HG03469 (cell line): ENCODE results near the gene GRIK4.

Source experiments
- ATAC-seq: cut with Tn5 transposase; IDR thresholded peaks from one replicate; pipeline ENCODE4 v1.9.1; 2021; ENCODE audit warnings: mild to moderate bottlenecking, moderate library complexity, moderate number of reproducible peaks; ENCODE audit not compliant: unreplicated experiment

Gene GRIK4

GRCh38 chr11:120828847-120829246 lies 317.3 kb downstream of the GRIK4 start:
- ATAC-seq = no peak

- no peak for ATAC-seq
These were observed 318.6 kb downstream of the GRIK4 start for GRCh38 chr11:120830085-120830620.

GRCh38 chr11:120832481-120833238 lies 321.1 kb downstream of the GRIK4 start:
- ATAC-seq = no peak

- no peak for ATAC-seq
These were observed 323.2 kb downstream of the GRIK4 start for GRCh38 chr11:120834686-120835210.

- peak; percentile 93 for ATAC-seq
These were observed 324.2 kb downstream of the GRIK4 start for GRCh38 chr11:120835601-120836228.

- no peak for ATAC-seq
These were observed 326.1 kb downstream of the GRIK4 start for GRCh38 chr11:120837696-120838095.

GRCh38 chr11:120839201-120839600 lies 327.7 kb downstream of the GRIK4 start:
- no peak for ATAC-seq

- ATAC-seq = no peak
These were observed 328.4 kb downstream of the GRIK4 start for GRCh38 chr11:120839846-120840402.

- no peak for ATAC-seq
These were observed 329.1 kb downstream of the GRIK4 start for GRCh38 chr11:120840661-120841060.

- ATAC-seq = no peak
These were observed 329.5 kb downstream of the GRIK4 start for GRCh38 chr11:120841074-120841473.

- no peak for ATAC-seq
These were observed 330.6 kb downstream of the GRIK4 start for GRCh38 chr11:120842195-120842594.

GRCh38 chr11:120853435-120853834 lies 341.9 kb downstream of the GRIK4 start:
- ATAC-seq = no peak

- ATAC-seq = no peak
These were observed 343.4 kb downstream of the GRIK4 start for GRCh38 chr11:120854988-120855387.

GRCh38 chr11:120857508-120857907 lies 346.0 kb downstream of the GRIK4 start:
- no peak for ATAC-seq

GRCh38 chr11:120858740-120859139 lies 347.2 kb downstream of the GRIK4 start:
- ATAC-seq = no peak

- no peak for ATAC-seq
These were observed 348.2 kb downstream of the GRIK4 start for GRCh38 chr11:120859552-120860295.

- no peak for ATAC-seq
These were observed 351.8 kb downstream of the GRIK4 start for GRCh38 chr11:120863359-120863758.

- no peak for ATAC-seq
These were observed 355.5 kb downstream of the GRIK4 start for GRCh38 chr11:120867024-120867423.

- no peak for ATAC-seq
These were observed 356.0 kb downstream of the GRIK4 start for GRCh38 chr11:120867531-120867930.

- no peak for ATAC-seq
These were observed 356.4 kb downstream of the GRIK4 start for GRCh38 chr11:120867988-120868387.

- no peak for ATAC-seq
These were observed 357.5 kb downstream of the GRIK4 start for GRCh38 chr11:120869097-120869496.
